Effector memory CD4-positive, alpha-beta T cell (primary cell): ENCODE results near the gene CLDN7.

Experiments used
- DNase-seq, 3 donors: peaks; one replicate each; pipeline ENCODE4 v3.0.0-alpha.2; 2020
- H3K27ac ChIP-seq: 2 replicates; pipeline ENCODE4 v1.7.0; 2013; ENCODE audit warnings: mild to moderate bottlenecking, low read length, moderate library complexity; ENCODE audit not compliant: insufficient read depth, poor library complexity, severe bottlenecking
- H3K27me3 ChIP-seq: replicated peaks from 2 replicates; pipeline ENCODE4 v1.7.0; 2013; ENCODE audit warnings: mild to moderate bottlenecking, low read length; ENCODE audit not compliant: insufficient read depth, control insufficient read depth, poor library complexity, severe bottlenecking
- H3K36me3 ChIP-seq: 2 replicates; pipeline ENCODE4 v1.7.0; 2013; ENCODE audit warnings: mild to moderate bottlenecking, low read length, moderate library complexity; ENCODE audit not compliant: control insufficient read depth, insufficient read depth
- H3K4me1 ChIP-seq: 2 replicates; pipeline ENCODE4 v1.7.0; 2013; ENCODE audit warnings: low read length, mild to moderate bottlenecking; ENCODE audit not compliant: control insufficient read depth, insufficient read depth, poor library complexity, severe bottlenecking
- H3K4me3 ChIP-seq: 2 replicates; pipeline ENCODE4 v1.7.0; 2013; ENCODE audit warnings: low read length, low read depth, mild to moderate bottlenecking; ENCODE audit not compliant: insufficient read depth, poor library complexity, severe bottlenecking
- H3K9me3 ChIP-seq: 2 replicates; pipeline ENCODE4 v1.7.0; 2013; ENCODE audit warnings: mild to moderate bottlenecking, low read length, moderate library complexity; ENCODE audit not compliant: control insufficient read depth

CLDN7 gene

GRCh38 chr17:7225711-7226331 is 36.5 kb downstream of the CLDN7 start:
- Histone ChIP-seq H3K36me3 (peaks cover 73% of the 10 kb centered on the region), H3K4me3 (no peak overlapping the region), H3K27me3 (no peaks in the 10 kb centered on the region), H3K4me1 (peaks cover under 1% of the 10 kb centered on the region), H3K9me3 (no peaks in the 10 kb centered on the region), H3K27ac (no peak overlapping the region)
- DNase-seq, result no peak

- no peaks in the 10 kb centered on the region for H3K27me3 ChIP-seq
- peaks cover 11% of the 10 kb centered on the region for H3K4me1 ChIP-seq
- no peak overlapping the region for H3K27ac ChIP-seq
- peaks cover 65% of the 10 kb centered on the region for H3K36me3 ChIP-seq
- H3K9me3 ChIP-seq, result no peaks in the 10 kb centered on the region
- no peak for DNase-seq
- no peak overlapping the region for H3K4me3 ChIP-seq
Measured at GRCh38 chr17:7224661-7225111, 37.6 kb downstream of the CLDN7 start.

GRCh38 chr17:7224110-7224509 is 38.2 kb downstream of the CLDN7 start:
- H3K36me3 ChIP-seq, result peaks cover 60% of the 10 kb centered on the region
- DNase-seq, result no peak

GRCh38 chr17:7223375-7223774 is 38.9 kb downstream of the CLDN7 start:
- Histone ChIP-seq H3K36me3 (peaks cover 52% of the 10 kb centered on the region), H3K9me3 (no peaks in the 10 kb centered on the region), H3K27ac (no peak overlapping the region), H3K4me3 (no peak overlapping the region), H3K4me1 (peaks cover 17% of the 10 kb centered on the region), H3K27me3 (no peaks in the 10 kb centered on the region)
- no peak for DNase-seq

More at GRCh38 chr17:7224110-7224509, 38.2 kb downstream of the CLDN7 start:
- H3K4me3 ChIP-seq, result no peak overlapping the region
- H3K27ac ChIP-seq, result no peak overlapping the region
- no peaks in the 10 kb centered on the region for H3K9me3 ChIP-seq
- peaks cover 17% of the 10 kb centered on the region for H3K4me1 ChIP-seq
- H3K27me3 ChIP-seq, result no peaks in the 10 kb centered on the region

- DNase-seq, result no peak
- Histone ChIP-seq H3K36me3 (peaks cover 49% of the 10 kb centered on the region), H3K27ac (no peak overlapping the region), H3K4me3 (no peak overlapping the region), H3K9me3 (no peaks in the 10 kb centered on the region), H3K4me1 (peaks cover 17% of the 10 kb centered on the region), H3K27me3 (no peaks in the 10 kb centered on the region)
Measured at GRCh38 chr17:7222972-7223292, 39.3 kb downstream of the CLDN7 start.

- H3K36me3 ChIP-seq, result peaks cover 47% of the 10 kb centered on the region
- no peaks in the 10 kb centered on the region for H3K9me3 ChIP-seq
Measured at GRCh38 chr17:7222093-7222971, 39.9 kb downstream of the CLDN7 start.

GRCh38 chr17:7221278-7222092 is 40.8 kb downstream of the CLDN7 start:
- no peak for DNase-seq
- Histone ChIP-seq H3K4me3 (no peak overlapping the region), H3K27ac (peak overlapping the region; percentile 83), H3K9me3 (no peaks in the 10 kb centered on the region), H3K4me1 (peaks cover 28% of the 10 kb centered on the region), H3K36me3 (peaks cover 40% of the 10 kb centered on the region), H3K27me3 (no peaks in the 10 kb centered on the region)

More at GRCh38 chr17:7222093-7222971, 39.9 kb downstream of the CLDN7 start:
- Histone ChIP-seq H3K27ac (no peak overlapping the region), H3K27me3 (no peaks in the 10 kb centered on the region), H3K4me1 (peaks cover 23% of the 10 kb centered on the region), H3K4me3 (no peak overlapping the region)
- DNase-seq, result no peak

GRCh38 chr17:7220593-7221277 is 41.5 kb downstream of the CLDN7 start:
- Histone ChIP-seq H3K4me3 (peak overlapping the region; percentile 91), H3K9me3 (no peaks in the 10 kb centered on the region), H3K27ac (peak overlapping the region; percentile 83), H3K36me3 (peaks cover 35% of the 10 kb centered on the region), H3K4me1 (peaks cover 28% of the 10 kb centered on the region), H3K27me3 (no peaks in the 10 kb centered on the region)
- peak; percentile 21 to 38 (median 25) for DNase-seq

GRCh38 chr17:7219812-7220592 is 42.3 kb downstream of the CLDN7 start, which contains the start of the genes ACADVL and DLG4:
ACADVL (plus strand) TSS chr17:7219938; CDS start chr17:7219985, 47 bp downstream.
DLG4 (minus strand) TSS chr17:7219836.
- H3K36me3 ChIP-seq, result peaks cover 27% of the 10 kb centered on the region
- no peaks in the 10 kb centered on the region for H3K27me3 ChIP-seq
- peak; percentile 61 to 67 (median 63) for DNase-seq
- no peaks in the 10 kb centered on the region for H3K9me3 ChIP-seq
- H3K4me3 ChIP-seq, result peak within 1 kb of the TSS; percentile 91
- peak within 1 kb of the TSS; percentile 83 for H3K27ac ChIP-seq
- peaks cover 33% of the 10 kb centered on the region for H3K4me1 ChIP-seq
